ENCODE measurements around the gene CCDC116. TPM values are rescaled to one million over a fixed set of nuclear protein-coding genes. Genes with fewer than 3 reads are reported as not detected.
"Not testable (repeated sequence)": the region's sequence is repeated elsewhere in the genome, so short reads cannot be mapped to it uniquely, and the experiment has no call there.

CCDC116 gene
- total RNA-seq, 2 donors from 2014 or later = 0.54 TPM; not detected in 1

- H3K27ac Mint-ChIP-seq = peak overlapping the region; percentile 33 to 92
- ATAC-seq (no peak), DNase-seq (ENCODE audit: low spot score in 2 of 2) (no peak)
- H3K36me3 Mint-ChIP-seq = peaks cover 14 to 21% of the 10 kb centered on the region in 2 donors
- no peaks in the 10 kb centered on the region for H3K9me3 Mint-ChIP-seq
Measured at GRCh38 chr22:21624880-21625791, 7.4 kb upstream of the CCDC116 start.

GRCh38 chr22:21626073-21626734 is 6.4 kb upstream of the CCDC116 start:
- peak overlapping the region; percentile 50 to 95 for H3K27ac Mint-ChIP-seq
- H3K9me3 Mint-ChIP-seq = no peaks in the 10 kb centered on the region
- H3K36me3 Mint-ChIP-seq = peaks cover 14 to 21% of the 10 kb centered on the region in 2 donors
- no peak for ATAC-seq
- DNase-seq (ENCODE audit: low spot score in 2 of 2) = no peak

GRCh38 chr22:21626735-21627469 is 5.7 kb upstream of the CCDC116 start:
- DNase-seq (ENCODE audit: low spot score in 2 of 2) = no peak
- Mint-ChIP-seq H3K9me3 (no peaks in the 10 kb centered on the region), H3K27ac (peak overlapping the region; percentile 83 to 95), H3K36me3 (peaks cover 14 to 21% of the 10 kb centered on the region in 2 donors)
- ATAC-seq = no peak

- Mint-ChIP-seq H3K36me3 (peaks cover 14 to 21% of the 10 kb centered on the region in 2 donors), H3K9me3 (no peaks in the 10 kb centered on the region), H3K27ac (peak overlapping the region; percentile 89 to 95)
- DNase-seq (ENCODE audit: low spot score in 2 of 2) = no peak
- peak; percentile 0 to 16 for ATAC-seq
Measured at GRCh38 chr22:21628386-21629254, 3.9 kb upstream of the CCDC116 start.

- peak within 1 kb of the TSS; percentile 89 to 91 for H3K27ac Mint-ChIP-seq
- H3K36me3 Mint-ChIP-seq = peaks cover 14 to 21% of the 10 kb centered on the region in 2 donors
- peak; percentile 88 to 92 for ATAC-seq
- peak; percentile 93 to 99 for DNase-seq (ENCODE audit: low spot score in 2 of 2)
- H3K9me3 Mint-ChIP-seq = no peaks in the 10 kb centered on the region
Measured at GRCh38 chr22:21629255-21630149, 3.1 kb upstream of the CCDC116 start, which contains the start of gene YDJC. YDJC (minus strand) TSS chr22:21630022; CDS start chr22:21630014, 8 bp downstream.

- Mint-ChIP-seq H3K27ac (peak overlapping the region in 1 of 2 donors; percentile 53), H3K9me3 (no peaks in the 10 kb centered on the region), H3K36me3 (peaks cover 14 to 21% of the 10 kb centered on the region in 2 donors)
- ATAC-seq (no peak), DNase-seq (ENCODE audit: low spot score in 2 of 2) (no peak)
Measured at GRCh38 chr22:21631025-21631424, 1.5 kb upstream of the CCDC116 start.

- no peaks in the 10 kb centered on the region for H3K9me3 Mint-ChIP-seq
- no peak for DNase-seq (ENCODE audit: low spot score in 2 of 2)
- H3K27ac Mint-ChIP-seq = no peak overlapping the region
- ATAC-seq = no peak
- peaks cover 6 to 12% of the 10 kb centered on the region in 2 donors for H3K36me3 Mint-ChIP-seq
Measured at GRCh38 chr22:21632931-21633330, 371 bp downstream of the CCDC116 start.

- DNase-seq (ENCODE audit: low spot score in 2 of 2) (no peak), ATAC-seq (no peak)
- peaks cover under 1 to 6% of the 10 kb centered on the region in 2 donors for H3K36me3 Mint-ChIP-seq
Measured at GRCh38 chr22:21633481-21633880, 921 bp downstream of the CCDC116 start.

GRCh38 chr22:21634081-21634480 is 1.5 kb downstream of the CCDC116 start:
- Mint-ChIP-seq H3K36me3 (peaks cover 0 to 4% of the 10 kb centered on the region in 2 donors), H3K9me3 (no peaks in the 10 kb centered on the region), H3K27ac (no peak overlapping the region)
- ATAC-seq (no peak), DNase-seq (ENCODE audit: low spot score in 2 of 2) (no peak)

More at GRCh38 chr22:21633481-21633880, 921 bp downstream of the CCDC116 start:
- H3K9me3 Mint-ChIP-seq = no peaks in the 10 kb centered on the region
- H3K27ac Mint-ChIP-seq = no peak overlapping the region

GRCh38 chr22:21634844-21635243 is 2.3 kb downstream of the CCDC116 start:
- no peaks in the 10 kb centered on the region for H3K36me3 Mint-ChIP-seq
- DNase-seq (ENCODE audit: low spot score in 2 of 2) (no peak), ATAC-seq (no peak)
- H3K27ac Mint-ChIP-seq = no peak overlapping the region
- no peaks in the 10 kb centered on the region for H3K9me3 Mint-ChIP-seq

GRCh38 chr22:21635771-21636510 is 3.4 kb downstream of the CCDC116 start:
- DNase-seq (ENCODE audit: low spot score in 2 of 2) (no peak), ATAC-seq (no peak)
- Mint-ChIP-seq H3K36me3 (no peaks in the 10 kb centered on the region), H3K27ac (no peak overlapping the region), H3K9me3 (no peaks in the 10 kb centered on the region)

GRCh38 chr22:21636629-21637218 is 4.2 kb downstream of the CCDC116 start:
- no peak overlapping the region for H3K27ac Mint-ChIP-seq

GRCh38 chr22:21637450-21637849 is 4.9 kb downstream of the CCDC116 start:
- not testable (repeated sequence) for H3K36me3 Mint-ChIP-seq, ATAC-seq

More at GRCh38 chr22:21636629-21637218, 4.2 kb downstream of the CCDC116 start:
- H3K9me3 Mint-ChIP-seq = no peaks in the 10 kb centered on the region
- no peaks in the 10 kb centered on the region for H3K36me3 Mint-ChIP-seq
- ATAC-seq = no peak
- DNase-seq (ENCODE audit: low spot score in 2 of 2) = no peak

GRCh38 chr22:21639359-21639758 is 6.8 kb downstream of the CCDC116 start:
- ATAC-seq = no peak
- H3K9me3 Mint-ChIP-seq = no peaks in the 10 kb centered on the region
- H3K27ac Mint-ChIP-seq = no peak overlapping the region
- DNase-seq (ENCODE audit: low spot score in 2 of 2) = no peak
- peaks cover 4 to 14% of the 10 kb centered on the region in 2 donors for H3K36me3 Mint-ChIP-seq

More at GRCh38 chr22:21637450-21637849, 4.9 kb downstream of the CCDC116 start:
- H3K9me3 Mint-ChIP-seq; DNase-seq (ENCODE audit: low spot score in 2 of 2); H3K27ac Mint-ChIP-seq: not testable (repeated sequence)

All from activated naive CD4-positive, alpha-beta T cell treated with anti-CD3 and anti-CD28 coated beads, Interleukin-2, amount 50 U/mL, for 72 hours (primary cell).